ENCODE measurements around the gene LCE2A. TPM values are rescaled to one million over a fixed set of nuclear protein-coding genes. Genes with fewer than 3 reads are reported as not detected.

LCE2A gene, protein sequence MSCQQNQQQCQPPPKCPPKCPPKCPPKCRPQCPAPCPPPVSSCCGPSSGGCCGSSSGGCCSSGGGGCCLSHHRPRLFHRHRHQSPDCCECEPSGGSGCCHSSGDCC
- total RNA-seq (ENCODE audit: low replicate concordance) = not detected in 2 replicates

DNA sequence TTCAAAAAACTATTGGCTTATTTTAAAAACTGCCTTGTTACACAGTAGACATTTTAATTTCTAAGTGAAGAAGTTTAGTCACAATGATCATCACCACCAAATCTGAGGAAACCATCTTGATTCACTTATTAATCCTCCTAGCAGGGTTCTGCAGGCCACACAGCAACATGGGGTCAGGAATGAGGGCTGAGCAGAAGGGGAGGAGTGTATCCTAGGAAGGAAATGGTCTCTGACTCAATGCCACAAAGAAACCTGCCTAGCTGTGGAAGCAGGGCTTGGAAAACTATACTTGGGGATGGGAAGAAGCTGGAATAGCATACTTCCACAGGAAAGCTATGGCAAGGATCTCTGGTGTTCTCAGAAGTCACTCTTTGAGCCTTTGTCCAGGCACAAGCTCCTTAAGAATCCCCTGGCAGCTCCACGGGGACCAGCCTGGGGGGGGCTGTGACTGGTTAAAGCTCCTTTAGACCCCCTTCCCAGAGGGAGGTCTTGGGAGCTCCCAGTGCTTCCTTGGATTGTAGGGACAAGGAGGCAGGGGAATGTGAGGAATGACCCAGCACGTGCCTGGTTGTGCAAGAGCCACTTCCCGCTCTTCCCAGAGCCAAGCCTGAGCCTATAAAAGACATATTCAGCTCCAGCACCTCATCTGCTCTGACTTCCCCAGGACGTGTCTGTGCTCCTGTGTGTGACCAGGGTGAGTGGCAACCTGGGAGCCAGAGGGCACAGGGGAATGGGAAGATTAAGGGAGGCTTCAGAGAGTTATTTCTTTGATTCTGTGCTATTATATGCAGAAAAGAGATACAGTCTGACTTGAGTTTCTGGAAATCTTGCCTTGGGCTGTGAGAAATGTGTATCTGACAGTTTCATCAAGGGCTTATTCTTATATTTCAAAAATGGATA lies at the start of gene LCE2A:
Gene LCE2A (plus strand): TSS at position 645 of the 900 bp plus-strand sequence. CDS start 557 bp downstream, outside the sequence.
- peaks cover 35% of the 10 kb centered on the region for H3K9me3 ChIP-seq (ENCODE audit: low read depth)
- Mint-ChIP-seq H3K9me3 (peaks cover 34% of the 10 kb centered on the region), H3K4me1 (no peaks in the 10 kb centered on the region), H3K36me3 (no peaks in the 10 kb centered on the region), H3K27me3 (ENCODE audit: insufficient read depth, low read depth) (peaks cover 2% of the 10 kb centered on the region), H3K4me3 (no peak within 1 kb of the TSS), H3K27ac (no peak within 1 kb of the TSS)
- no peaks in the 10 kb centered on the region for H3K79me2 ChIP-seq (ENCODE audit: low read depth)
- H4K20me1 ChIP-seq (ENCODE audit: low read depth) = no peaks in the 10 kb centered on the region
- TF ChIP-seq EZH2 (IDR thresholded peaks at IDR 0.05) (no peak), CTCF (IDR thresholded peaks at IDR 0.05) (no peak), EZH2phosphoT487 (IDR thresholded peaks at IDR 0.05) (no peak)
- no peak within 1 kb of the TSS for H3K4me2 ChIP-seq
- no peak within 1 kb of the TSS for H3K4me3 ChIP-seq
- no peaks in the 10 kb centered on the region for H3K4me1 ChIP-seq
- no peak for DNase-seq (ENCODE audit: low spot score)
- H3F3A ChIP-seq (ENCODE audit: low read depth) = no peaks in the 10 kb centered on the region
- H3K27me3 ChIP-seq = no peaks in the 10 kb centered on the region
- H3K27ac ChIP-seq = no peak within 1 kb of the TSS
- H3K36me3 ChIP-seq = no peaks in the 10 kb centered on the region
- no peak within 1 kb of the TSS for H2AFZ ChIP-seq (replicated peaks)
- no peak within 1 kb of the TSS for H3K9ac ChIP-seq

DNA sequence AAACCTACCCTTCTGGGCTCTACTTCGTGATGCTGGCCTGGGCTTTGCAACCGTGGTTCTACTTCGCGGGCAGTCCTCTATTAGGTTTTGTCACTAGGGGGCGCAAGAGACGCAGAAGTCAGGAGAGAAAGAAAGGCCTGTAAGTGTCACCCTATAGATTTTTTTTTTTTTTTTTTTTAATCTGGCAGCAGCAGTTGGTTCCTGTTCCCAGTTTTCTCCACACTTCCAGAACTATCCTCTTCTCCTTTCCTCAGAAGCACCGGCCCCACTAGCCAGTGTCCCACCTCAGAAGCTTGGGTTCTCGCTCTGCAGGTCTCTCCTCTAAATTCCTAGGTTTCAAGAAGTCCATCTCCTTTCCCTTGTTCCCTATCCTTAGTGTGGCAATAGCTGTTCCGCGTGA lies 44.0 kb upstream of the LCE2A start:
- peak; percentile 1 for DNase-seq (ENCODE audit: low spot score)
- peaks cover 26% of the 10 kb centered on the region for H3K9me3 ChIP-seq (ENCODE audit: low read depth)
- H3K27ac Mint-ChIP-seq = no peak overlapping the region

DNA sequence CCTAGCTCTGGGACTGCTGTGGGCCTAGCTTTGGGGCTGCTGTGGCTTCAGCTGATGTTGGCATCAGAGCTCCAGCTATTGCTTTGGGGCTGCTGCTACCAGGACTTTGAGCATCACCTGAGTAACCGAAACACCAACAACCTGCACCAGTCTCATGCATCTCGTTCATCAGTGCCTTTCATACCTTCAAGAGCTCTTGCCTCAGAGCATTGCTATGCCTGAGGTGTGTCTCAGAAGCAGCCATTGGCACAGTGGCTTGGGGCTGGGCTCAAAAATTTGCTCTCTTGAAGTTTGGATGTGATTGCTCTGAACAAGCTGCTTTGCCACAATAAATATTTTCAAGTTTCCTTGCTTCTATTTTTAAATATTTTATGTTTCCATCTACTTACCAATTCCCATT lies 41.7 kb upstream of the LCE2A start:
- Histone ChIP-seq H3K9ac (no peak overlapping the region), H4K20me1 (ENCODE audit: low read depth) (no peaks in the 10 kb centered on the region), H3K27me3 (no peaks in the 10 kb centered on the region), H3K4me2 (no peak overlapping the region), H3K9me3 (ENCODE audit: low read depth) (peaks cover 16% of the 10 kb centered on the region), H3K27ac (no peak overlapping the region), H3F3A (ENCODE audit: low read depth) (no peaks in the 10 kb centered on the region), H3K36me3 (no peaks in the 10 kb centered on the region), H3K79me2 (ENCODE audit: low read depth) (no peaks in the 10 kb centered on the region), H3K4me1 (no peaks in the 10 kb centered on the region), H3K4me3 (no peak overlapping the region), H2AFZ (replicated peaks) (no peak overlapping the region)
- Mint-ChIP-seq H3K27me3 (ENCODE audit: insufficient read depth, low read depth) (peaks cover 8% of the 10 kb centered on the region), H3K4me1 (no peaks in the 10 kb centered on the region), H3K4me3 (no peak overlapping the region), H3K27ac (no peak overlapping the region), H3K9me3 (peaks cover 10% of the 10 kb centered on the region), H3K36me3 (no peaks in the 10 kb centered on the region)
- DNase-seq (ENCODE audit: low spot score) = no peak
- TF ChIP-seq EZH2 (IDR thresholded peaks at IDR 0.05) = no peak

More for the DNA sequence above, 44.0 kb upstream of the LCE2A start:
- Mint-ChIP-seq H3K9me3 (peaks cover 12% of the 10 kb centered on the region), H3K4me1 (no peaks in the 10 kb centered on the region), H3K27me3 (ENCODE audit: insufficient read depth, low read depth) (peaks cover 4% of the 10 kb centered on the region), H3K36me3 (no peaks in the 10 kb centered on the region), H3K4me3 (no peak overlapping the region)
- Histone ChIP-seq H3K79me2 (ENCODE audit: low read depth) (no peaks in the 10 kb centered on the region), H3K27me3 (no peaks in the 10 kb centered on the region), H4K20me1 (ENCODE audit: low read depth) (no peaks in the 10 kb centered on the region), H3K36me3 (no peaks in the 10 kb centered on the region), H3K4me1 (no peaks in the 10 kb centered on the region), H2AFZ (replicated peaks) (no peak overlapping the region), H3K27ac (no peak overlapping the region), H3F3A (ENCODE audit: low read depth) (no peaks in the 10 kb centered on the region), H3K4me3 (no peak overlapping the region), H3K4me2 (no peak overlapping the region), H3K9ac (no peak overlapping the region)
- TF ChIP-seq EZH2phosphoT487 (IDR thresholded peaks at IDR 0.05) (no peak), CTCF (IDR thresholded peaks at IDR 0.05) (peak; percentile 44), EZH2 (IDR thresholded peaks at IDR 0.05) (no peak)

GRCh38 chr1:152657677-152658076 lies 40.5 kb upstream of the LCE2A start:
- no peak overlapping the region for H3K4me2 ChIP-seq
- H3K36me3 ChIP-seq = no peaks in the 10 kb centered on the region
- no peak overlapping the region for H3K9ac ChIP-seq
- Mint-ChIP-seq H3K36me3 (no peaks in the 10 kb centered on the region), H3K27ac (no peak overlapping the region), H3K4me1 (no peaks in the 10 kb centered on the region), H3K27me3 (ENCODE audit: insufficient read depth, low read depth) (peaks cover 8% of the 10 kb centered on the region), H3K4me3 (no peak overlapping the region), H3K9me3 (peaks cover 13% of the 10 kb centered on the region)
- no peaks in the 10 kb centered on the region for H3K79me2 ChIP-seq (ENCODE audit: low read depth)
- DNase-seq (ENCODE audit: low spot score) = no peak
- no peaks in the 10 kb centered on the region for H3F3A ChIP-seq (ENCODE audit: low read depth)
- no peak overlapping the region for H3K27ac ChIP-seq
- peaks cover 23% of the 10 kb centered on the region for H3K9me3 ChIP-seq (ENCODE audit: low read depth)
- no peaks in the 10 kb centered on the region for H3K4me1 ChIP-seq
- no peaks in the 10 kb centered on the region for H4K20me1 ChIP-seq (ENCODE audit: low read depth)
- H3K4me3 ChIP-seq = no peak overlapping the region
- no peak overlapping the region for H2AFZ ChIP-seq (replicated peaks)
- no peaks in the 10 kb centered on the region for H3K27me3 ChIP-seq
- TF ChIP-seq EZH2phosphoT487 (IDR thresholded peaks at IDR 0.05) (no peak), EZH2 (IDR thresholded peaks at IDR 0.05) (no peak), CTCF (IDR thresholded peaks at IDR 0.05) (no peak)

Measured in neural progenitor cell (in vitro differentiated cells).